ENCODE measurements around the gene RNU1-1. TPM values are rescaled to one million over a fixed set of nuclear protein-coding genes. Genes with fewer than 3 reads are reported as not detected.
"Not testable (repeated sequence)": the region's sequence is repeated elsewhere in the genome, so short reads cannot be mapped to it uniquely, and the experiment has no call there.

RNU1-1 gene
- total and polyA plus RNA-seq, 9 donors = under 0.01 to 7,521 (median 3,807) TPM; not detected in 2

DNA sequence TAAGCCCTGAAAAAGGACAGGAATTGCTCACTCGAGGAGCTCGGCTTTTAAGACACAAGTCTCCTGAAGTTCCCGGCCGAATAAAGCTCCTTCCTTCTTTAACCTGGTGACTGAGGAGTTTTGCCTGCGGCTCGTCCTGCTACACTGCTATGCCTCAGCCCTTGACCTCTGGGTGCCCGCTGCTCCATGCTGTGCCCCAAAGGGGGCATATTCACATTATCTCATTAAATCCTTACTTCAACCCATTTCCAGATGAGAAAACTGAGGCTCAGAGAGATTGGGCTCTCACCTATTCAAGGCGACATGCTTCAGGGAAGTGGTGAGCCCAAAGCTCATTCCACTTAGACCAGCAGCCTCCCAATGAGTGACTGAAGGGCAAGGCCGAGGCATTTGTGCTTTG is 20.4 kb downstream of the RNU1-1 start:
- 81 to 92% (median 81%) methylated on average over 9 of the region's 9 CpGs for WGBS, 3 donors
- not testable (repeated sequence) for DNase-seq; H3K4me3 ChIP-seq; H3K9me3 ChIP-seq; H3K4me1 ChIP-seq (ENCODE audit: insufficient read depth); H3K36me3 ChIP-seq; H3K27ac ChIP-seq; H3K27me3 ChIP-seq
- intact Hi-C loops (cut with DNase I) = loop anchor here in 1 of 4 donors (10.0 kb wide), 1 partner anchor 49 kb away; the partner anchor contains the start of gene NECAP2

GRCh38 chr1:16492937-16493336 is 21.1 kb downstream of the RNU1-1 start:
- H3K36me3 ChIP-seq; H3K27ac ChIP-seq; H3K9me3 ChIP-seq; DNase-seq; H3K4me1 ChIP-seq (ENCODE audit: insufficient read depth); H3K27me3 ChIP-seq; H3K4me3 ChIP-seq: not testable (repeated sequence)
- intact Hi-C loops (cut with DNase I) = loop anchor here in 1 of 4 donors (10.0 kb wide), 1 partner anchor 48 kb away; the partner anchor contains the start of gene NECAP2
- 91 to 93% (median 91%) methylated on average over 7 of the region's 7 CpGs for WGBS, 3 donors

- Histone ChIP-seq H3K9me3 (no peaks in the 10 kb centered on the region), H3K36me3 (no peaks in the 10 kb centered on the region), H3K4me1 (ENCODE audit: insufficient read depth) (no peaks in the 10 kb centered on the region), H3K4me3 (no peak overlapping the region), H3K27ac (no peak overlapping the region), H3K27me3 (no peaks in the 10 kb centered on the region)
- no peak for TF ChIP-seq EP300 (IDR thresholded peaks at IDR 0.05)
- TF ChIP-seq POLR2A (IDR thresholded peaks at IDR 0.05) = no peak
- TF ChIP-seq, protein P1, sequence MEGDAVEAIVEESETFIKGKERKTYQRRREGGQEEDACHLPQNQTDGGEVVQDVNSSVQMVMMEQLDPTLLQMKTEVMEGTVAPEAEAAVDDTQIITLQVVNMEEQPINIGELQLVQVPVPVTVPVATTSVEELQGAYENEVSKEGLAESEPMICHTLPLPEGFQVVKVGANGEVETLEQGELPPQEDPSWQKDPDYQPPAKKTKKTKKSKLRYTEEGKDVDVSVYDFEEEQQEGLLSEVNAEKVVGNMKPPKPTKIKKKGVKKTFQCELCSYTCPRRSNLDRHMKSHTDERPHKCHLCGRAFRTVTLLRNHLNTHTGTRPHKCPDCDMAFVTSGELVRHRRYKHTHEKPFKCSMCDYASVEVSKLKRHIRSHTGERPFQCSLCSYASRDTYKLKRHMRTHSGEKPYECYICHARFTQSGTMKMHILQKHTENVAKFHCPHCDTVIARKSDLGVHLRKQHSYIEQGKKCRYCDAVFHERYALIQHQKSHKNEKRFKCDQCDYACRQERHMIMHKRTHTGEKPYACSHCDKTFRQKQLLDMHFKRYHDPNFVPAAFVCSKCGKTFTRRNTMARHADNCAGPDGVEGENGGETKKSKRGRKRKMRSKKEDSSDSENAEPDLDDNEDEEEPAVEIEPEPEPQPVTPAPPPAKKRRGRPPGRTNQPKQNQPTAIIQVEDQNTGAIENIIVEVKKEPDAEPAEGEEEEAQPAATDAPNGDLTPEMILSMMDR (IDR thresholded peaks at IDR 0.05) = no peak
- WGBS, 3 donors = 73 to 79% (median 78%) methylated on average over 9 of the region's 9 CpGs
- intact Hi-C loops (cut with DNase I) = loop anchor here in 1 of 4 donors (10.0 kb wide), 1 partner anchor 46 kb away; the partner anchor contains the start of gene NECAP2
- no peak for DNase-seq
Observed at GRCh38 chr1:16491056-16491675, 22.9 kb downstream of the RNU1-1 start.

DNA sequence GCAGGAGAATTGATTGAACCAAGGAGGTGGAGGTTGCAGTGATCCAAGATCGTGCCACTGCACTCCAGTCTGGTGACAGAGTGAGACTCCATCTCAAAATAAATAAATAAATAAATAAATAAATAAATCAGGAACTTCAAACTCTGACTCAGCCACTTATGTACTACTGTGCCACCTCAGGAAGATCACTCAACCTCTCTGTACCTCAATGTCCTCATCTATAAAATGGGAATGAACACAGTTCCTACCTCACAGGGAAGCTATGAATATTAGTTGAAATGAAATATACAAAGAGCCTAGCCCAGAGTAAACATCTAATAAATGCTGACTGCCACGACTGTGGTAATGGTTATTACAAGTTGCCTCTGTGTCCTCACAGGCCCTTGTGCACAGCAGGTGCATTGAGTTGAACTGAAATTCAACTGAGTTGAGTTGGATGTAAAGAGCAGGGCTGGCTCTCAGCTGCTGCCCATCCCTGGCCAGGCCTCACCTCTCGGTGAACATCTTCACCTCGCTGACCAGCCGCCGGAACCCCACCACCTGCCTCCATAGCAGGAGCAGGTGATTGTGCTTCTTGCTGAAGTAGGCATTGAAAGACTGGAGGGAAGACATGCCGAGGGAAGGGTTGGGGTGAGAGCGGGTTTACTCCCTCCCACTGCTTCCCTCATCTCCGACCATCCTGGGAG is 24.7 kb downstream of the RNU1-1 start:
- H3K4me1 ChIP-seq (ENCODE audit: insufficient read depth); DNase-seq; intact Hi-C loops (cut with DNase I); H3K27ac ChIP-seq; H3K36me3 ChIP-seq; H3K9me3 ChIP-seq; H3K4me3 ChIP-seq; H3K27me3 ChIP-seq: not testable (repeated sequence)
- 86 to 90% (median 87%) methylated on average over 9 of the region's 9 CpGs for WGBS, 3 donors

DNA sequence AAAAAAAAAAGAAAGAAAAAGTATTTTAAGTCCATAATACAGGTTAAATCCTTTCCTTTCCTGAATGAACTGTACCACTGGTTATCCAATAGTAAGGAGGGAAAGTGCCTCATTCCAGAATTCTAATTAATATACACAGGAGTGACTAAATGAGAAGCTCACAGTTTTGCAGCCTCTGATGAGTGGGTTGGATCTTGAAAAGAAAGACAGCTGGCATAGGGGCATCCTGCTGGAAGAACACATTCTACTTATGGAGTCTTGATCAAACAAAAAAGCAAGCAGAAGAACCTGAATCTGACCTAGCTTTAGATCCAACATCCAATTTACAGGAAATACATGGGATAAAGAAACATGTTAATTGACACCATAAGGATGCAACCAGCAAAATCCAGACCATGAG is 27.1 kb downstream of the RNU1-1 start:
- H3K4me3 ChIP-seq; H3K36me3 ChIP-seq; H3K27me3 ChIP-seq; H3K27ac ChIP-seq; intact Hi-C loops (cut with DNase I); H3K9me3 ChIP-seq; DNase-seq; H3K4me1 ChIP-seq (ENCODE audit: insufficient read depth): not testable (repeated sequence)

GRCh38 chr1:16486316-16486715 is 27.8 kb downstream of the RNU1-1 start:
- H3K27me3 ChIP-seq; intact Hi-C loops (cut with DNase I); DNase-seq; H3K9me3 ChIP-seq; H3K27ac ChIP-seq; H3K4me1 ChIP-seq (ENCODE audit: insufficient read depth); H3K36me3 ChIP-seq; H3K4me3 ChIP-seq: not testable (repeated sequence)
- 85 to 100% (median 94%) methylated on average over 2 to 8 of the region's 8 CpGs for WGBS, 3 donors

DNA sequence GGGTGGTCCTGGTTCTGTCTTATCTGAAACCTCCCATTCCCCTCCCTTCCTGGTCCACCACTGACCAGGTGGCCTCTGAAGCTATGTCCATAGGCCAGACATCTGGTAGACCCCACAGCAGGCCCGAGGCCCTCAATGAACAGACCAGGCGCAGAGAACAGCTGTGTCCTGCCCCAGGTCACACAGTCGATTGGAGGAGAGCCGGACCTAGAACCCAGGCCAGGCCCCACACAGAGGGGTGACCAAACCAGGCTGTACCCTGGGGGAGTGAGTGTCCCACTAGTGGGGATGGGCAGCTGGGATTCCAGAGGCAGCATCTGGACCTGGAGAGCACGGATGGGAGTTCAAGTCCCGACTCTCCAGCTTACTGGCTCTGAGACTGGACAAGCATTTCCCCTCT is 29.2 kb downstream of the RNU1-1 start:
- H3K36me3 ChIP-seq = no peaks in the 10 kb centered on the region
- no peaks in the 10 kb centered on the region for H3K27me3 ChIP-seq
- H3K9me3 ChIP-seq = no peaks in the 10 kb centered on the region
- intact Hi-C loops (cut with DNase I) = no loop called here
- TF ChIP-seq POLR2A (IDR thresholded peaks at IDR 0.05) (no peak), EP300 (IDR thresholded peaks at IDR 0.05) (no peak)
- TF ChIP-seq, protein P1 (IDR thresholded peaks at IDR 0.05) = no peak
- WGBS, 3 donors = 57 to 78% (median 75%) methylated on average over 6 of the region's 6 CpGs
- no peak overlapping the region for H3K4me3 ChIP-seq
- no peak overlapping the region for H3K27ac ChIP-seq
- DNase-seq = no peak
- H3K4me1 ChIP-seq (ENCODE audit: insufficient read depth) = no peaks in the 10 kb centered on the region
